ENCODE results near the gene RAMACL.

RAMACL gene

GRCh38 chr6:166604328-166604727 is 17.9 kb upstream of the RAMACL start:
- no peak overlapping the region for H3K9ac ChIP-seq (ENCODE audit: low read depth, low read length)

GRCh38 chr6:166603043-166603690 is 16.7 kb upstream of the RAMACL start:
- Histone ChIP-seq H3K36me3 (ENCODE audit: control insufficient read depth, insufficient read depth, low read length) (no peaks in the 10 kb centered on the region), H3K27ac (ENCODE audit: low read depth, low read length) (no peak overlapping the region), H3K9me3 (ENCODE audit: control insufficient read depth, insufficient read depth, low read length) (no peaks in the 10 kb centered on the region), H3K27me3 (ENCODE audit: control insufficient read depth, insufficient read depth, low read length) (no peaks in the 10 kb centered on the region), H3K9ac (ENCODE audit: low read depth, low read length) (no peak overlapping the region), H3K4me1 (ENCODE audit: control insufficient read depth, insufficient read depth, low read length) (peaks cover 9% of the 10 kb centered on the region), H3K4me3 (ENCODE audit: low read depth, low read length) (no peak overlapping the region)

More at GRCh38 chr6:166604328-166604727, 17.9 kb upstream of the RAMACL start:
- H3K9me3 ChIP-seq (ENCODE audit: control insufficient read depth, insufficient read depth, low read length), result no peaks in the 10 kb centered on the region
- peaks cover 5% of the 10 kb centered on the region; the same call in 1 of the 2 replicates for H3K4me1 ChIP-seq (ENCODE audit: control insufficient read depth, insufficient read depth, low read length)
- no peaks in the 10 kb centered on the region for H3K36me3 ChIP-seq (ENCODE audit: control insufficient read depth, insufficient read depth, low read length)
- no peak overlapping the region for H3K27ac ChIP-seq (ENCODE audit: low read depth, low read length)
- no peaks in the 10 kb centered on the region for H3K27me3 ChIP-seq (ENCODE audit: control insufficient read depth, insufficient read depth, low read length)
- H3K4me3 ChIP-seq (ENCODE audit: low read depth, low read length), result no peak overlapping the region

GRCh38 chr6:166601956-166602355 is 15.5 kb upstream of the RAMACL start:
- no peaks in the 10 kb centered on the region for H3K9me3 ChIP-seq (ENCODE audit: control insufficient read depth, insufficient read depth, low read length)
- no peaks in the 10 kb centered on the region for H3K36me3 ChIP-seq (ENCODE audit: control insufficient read depth, insufficient read depth, low read length)
- no peak overlapping the region for H3K9ac ChIP-seq (ENCODE audit: low read depth, low read length)

GRCh38 chr6:166600931-166601330 is 14.5 kb upstream of the RAMACL start:
- Histone ChIP-seq H3K4me1 (ENCODE audit: control insufficient read depth, insufficient read depth, low read length) (peaks cover 11% of the 10 kb centered on the region), H3K27ac (ENCODE audit: low read depth, low read length) (no peak overlapping the region), H3K9me3 (ENCODE audit: control insufficient read depth, insufficient read depth, low read length) (no peaks in the 10 kb centered on the region), H3K4me3 (ENCODE audit: low read depth, low read length) (no peak overlapping the region), H3K36me3 (ENCODE audit: control insufficient read depth, insufficient read depth, low read length) (no peaks in the 10 kb centered on the region), H3K9ac (ENCODE audit: low read depth, low read length) (no peak overlapping the region), H3K27me3 (ENCODE audit: control insufficient read depth, insufficient read depth, low read length) (no peaks in the 10 kb centered on the region)

More at GRCh38 chr6:166601956-166602355, 15.5 kb upstream of the RAMACL start:
- Histone ChIP-seq H3K4me1 (ENCODE audit: control insufficient read depth, insufficient read depth, low read length) (peaks cover 11% of the 10 kb centered on the region), H3K27ac (ENCODE audit: low read depth, low read length) (no peak overlapping the region), H3K27me3 (ENCODE audit: control insufficient read depth, insufficient read depth, low read length) (no peaks in the 10 kb centered on the region), H3K4me3 (ENCODE audit: low read depth, low read length) (no peak overlapping the region)

GRCh38 chr6:166599205-166599604 is 12.7 kb upstream of the RAMACL start:
- Histone ChIP-seq H3K4me1 (ENCODE audit: control insufficient read depth, insufficient read depth, low read length) (peaks cover 11% of the 10 kb centered on the region), H3K4me3 (ENCODE audit: low read depth, low read length) (no peak overlapping the region), H3K27ac (ENCODE audit: low read depth, low read length) (no peak overlapping the region), H3K27me3 (ENCODE audit: control insufficient read depth, insufficient read depth, low read length) (no peaks in the 10 kb centered on the region), H3K9me3 (ENCODE audit: control insufficient read depth, insufficient read depth, low read length) (no peaks in the 10 kb centered on the region), H3K36me3 (ENCODE audit: control insufficient read depth, insufficient read depth, low read length) (no peaks in the 10 kb centered on the region), H3K9ac (ENCODE audit: low read depth, low read length) (no peak overlapping the region)

GRCh38 chr6:166598441-166599138 is 12.1 kb upstream of the RAMACL start:
- H3K4me3 ChIP-seq (ENCODE audit: low read depth, low read length), result no peak overlapping the region

GRCh38 chr6:166597711-166598440 is 11.4 kb upstream of the RAMACL start:
- no peaks in the 10 kb centered on the region for H3K9me3 ChIP-seq (ENCODE audit: control insufficient read depth, insufficient read depth, low read length)
- H3K9ac ChIP-seq (ENCODE audit: low read depth, low read length), result no peak overlapping the region
- H3K36me3 ChIP-seq (ENCODE audit: control insufficient read depth, insufficient read depth, low read length), result no peaks in the 10 kb centered on the region
- H3K4me3 ChIP-seq (ENCODE audit: low read depth, low read length), result no peak overlapping the region
- H3K4me1 ChIP-seq (ENCODE audit: control insufficient read depth, insufficient read depth, low read length), result peaks cover 7% of the 10 kb centered on the region
- no peaks in the 10 kb centered on the region for H3K27me3 ChIP-seq (ENCODE audit: control insufficient read depth, insufficient read depth, low read length)
- no peak overlapping the region for H3K27ac ChIP-seq (ENCODE audit: low read depth, low read length)

More at GRCh38 chr6:166598441-166599138, 12.1 kb upstream of the RAMACL start:
- no peaks in the 10 kb centered on the region for H3K36me3 ChIP-seq (ENCODE audit: control insufficient read depth, insufficient read depth, low read length)
- no peak overlapping the region for H3K27ac ChIP-seq (ENCODE audit: low read depth, low read length)
- no peak overlapping the region for H3K9ac ChIP-seq (ENCODE audit: low read depth, low read length)
- H3K27me3 ChIP-seq (ENCODE audit: control insufficient read depth, insufficient read depth, low read length), result no peaks in the 10 kb centered on the region
- H3K9me3 ChIP-seq (ENCODE audit: control insufficient read depth, insufficient read depth, low read length), result no peaks in the 10 kb centered on the region
- H3K4me1 ChIP-seq (ENCODE audit: control insufficient read depth, insufficient read depth, low read length), result peaks cover 11% of the 10 kb centered on the region

- Histone ChIP-seq H3K9me3 (ENCODE audit: control insufficient read depth, insufficient read depth, low read length) (no peaks in the 10 kb centered on the region), H3K27ac (ENCODE audit: low read depth, low read length) (no peak overlapping the region), H3K36me3 (ENCODE audit: control insufficient read depth, insufficient read depth, low read length) (no peaks in the 10 kb centered on the region)
Measured at GRCh38 chr6:166596776-166597507, 10.5 kb upstream of the RAMACL start.

GRCh38 chr6:166595949-166596348 is 9.5 kb upstream of the RAMACL start:
- H3K27me3 ChIP-seq (ENCODE audit: control insufficient read depth, insufficient read depth, low read length), result no peaks in the 10 kb centered on the region
- no peak overlapping the region for H3K9ac ChIP-seq (ENCODE audit: low read depth, low read length)
- no peak overlapping the region for H3K4me3 ChIP-seq (ENCODE audit: low read depth, low read length)
- no peaks in the 10 kb centered on the region for H3K9me3 ChIP-seq (ENCODE audit: control insufficient read depth, insufficient read depth, low read length)
- no peak overlapping the region for H3K27ac ChIP-seq (ENCODE audit: low read depth, low read length)
- peaks cover 6% of the 10 kb centered on the region for H3K4me1 ChIP-seq (ENCODE audit: control insufficient read depth, insufficient read depth, low read length)
- no peaks in the 10 kb centered on the region for H3K36me3 ChIP-seq (ENCODE audit: control insufficient read depth, insufficient read depth, low read length)

More at GRCh38 chr6:166596776-166597507, 10.5 kb upstream of the RAMACL start:
- Histone ChIP-seq H3K27me3 (ENCODE audit: control insufficient read depth, insufficient read depth, low read length) (no peaks in the 10 kb centered on the region), H3K4me3 (ENCODE audit: low read depth, low read length) (no peak overlapping the region), H3K9ac (ENCODE audit: low read depth, low read length) (no peak overlapping the region), H3K4me1 (ENCODE audit: control insufficient read depth, insufficient read depth, low read length) (peaks cover 6% of the 10 kb centered on the region)

GRCh38 chr6:166595061-166595780 is 8.7 kb upstream of the RAMACL start:
- H3K4me3 ChIP-seq (ENCODE audit: low read depth, low read length), result no peak overlapping the region
- no peak overlapping the region for H3K9ac ChIP-seq (ENCODE audit: low read depth, low read length)
- H3K27me3 ChIP-seq (ENCODE audit: control insufficient read depth, insufficient read depth, low read length), result no peaks in the 10 kb centered on the region
- H3K36me3 ChIP-seq (ENCODE audit: control insufficient read depth, insufficient read depth, low read length), result no peaks in the 10 kb centered on the region
- no peaks in the 10 kb centered on the region for H3K9me3 ChIP-seq (ENCODE audit: control insufficient read depth, insufficient read depth, low read length)
- H3K27ac ChIP-seq (ENCODE audit: low read depth, low read length), result no peak overlapping the region
- H3K4me1 ChIP-seq (ENCODE audit: control insufficient read depth, insufficient read depth, low read length), result peaks cover 6% of the 10 kb centered on the region

Measured in HUES48 (cell line).